H1 (cell line): Measurements from ENCODE around the gene FSTL4. TPM values are rescaled to one million over a fixed set of nuclear protein-coding genes. Genes with fewer than 3 reads are reported as not detected.

Source experiments
- CTCF ChIA-PET: fragments of 300-600 bp; sonication (Branson Sonifier 250); formaldehyde crosslinking; loops from one replicate; lab custom pipeline; 2021; ENCODE audit not compliant: partially characterized antibody; lab: Charles Lee
- POLR2A ChIA-PET: fragments of 300-600 bp; sonication (Branson Sonifier 250); formaldehyde crosslinking; loops from one replicate; lab custom pipeline; 2021; ENCODE audit warnings: inconsistent platforms; ENCODE audit not compliant: partially characterized antibody; lab: Charles Lee
- DNase-seq, 2 experiments: peaks; one replicate each; pipeline versions ENCODE4 v3.0.0 to v3.0.0-alpha.2; 2010 to 2022; ENCODE audit warnings: low spot score in 2 of 2, low read depth in 1 of 2, mixed read lengths in 1 of 2
- FAIRE-seq: peaks from 2 replicates; lab custom pipeline; 2011; peaks lifted over from hg19 to GRCh38; lab: Jason Lieb, UNC
- H2AFZ ChIP-seq: 2 replicates; pipeline ENCODE4 v1.8.1; 2012; ENCODE audit warnings: low read length, inconsistent platforms
- H2AK5ac ChIP-seq: 2 replicates; pipeline ENCODE4 v1.6.1; 2013; ENCODE audit warnings: low read depth, low read length
- H2BK120ac ChIP-seq: replicated peaks from 2 replicates; pipeline ENCODE3; 2013; ENCODE audit warnings: low read depth, low read length, inconsistent platforms
- H2BK12ac ChIP-seq: 2 replicates; pipeline ENCODE4 v1.6.1; 2013; ENCODE audit warnings: low read depth, low read length
- H2BK15ac ChIP-seq: 2 replicates; pipeline ENCODE4 v1.6.1; 2013; ENCODE audit warnings: low read length
- H2BK20ac ChIP-seq: 2 replicates; pipeline ENCODE4 v1.6.1; 2013; ENCODE audit warnings: low read length
- H2BK5ac ChIP-seq: 2 replicates; pipeline ENCODE4 v1.6.1; 2013; ENCODE audit warnings: low read depth, low read length
- H3K14ac ChIP-seq: 2 replicates; pipeline ENCODE4 v1.6.1; 2013; ENCODE audit warnings: inconsistent platforms; ENCODE audit not compliant: insufficient read length
- H3K18ac ChIP-seq: 2 replicates; pipeline ENCODE4 v1.6.1; 2013; ENCODE audit warnings: low read length; ENCODE audit errors: extremely low read depth
- H3K23ac ChIP-seq: 2 replicates; pipeline ENCODE4 v1.6.1; 2013; ENCODE audit warnings: inconsistent platforms; ENCODE audit not compliant: insufficient read length
- H3K23me2 ChIP-seq: 2 replicates; pipeline ENCODE4 v1.6.1; 2013; ENCODE audit warnings: low read depth, low read length
- H3K27ac ChIP-seq: 2 replicates; pipeline ENCODE4 v1.6.1; 2011; ENCODE audit warnings: low read depth, low read length, inconsistent platforms
- H3K27me3 ChIP-seq, 4 experiments: replicated peaks in 1 of 4; 1 replicate in 1 of 4; 2 replicates in 3 of 4; pipeline versions ENCODE4 v1.6.1 to v1.8.1; 2011 to 2013; ENCODE audit warnings: low read length in 3 of 4, mild to moderate bottlenecking in 3 of 4, inconsistent platforms in 2 of 4, mixed read lengths in 2 of 4, moderate library complexity in 1 of 4; ENCODE audit not compliant: control insufficient read depth in 3 of 4, insufficient read depth in 3 of 4; ENCODE audit errors: extremely low read depth in 1 of 4
- H3K36me3 ChIP-seq, 4 experiments: 2 replicates each; pipeline versions ENCODE4 v1.6.1 to v1.8.1; 2011 to 2013; ENCODE audit warnings: mild to moderate bottlenecking in 4 of 4, low read length in 3 of 4, moderate library complexity in 2 of 4, control low read depth in 1 of 4, inconsistent platforms in 1 of 4; ENCODE audit not compliant: insufficient read depth in 4 of 4, control insufficient read depth in 2 of 4
- H3K4ac ChIP-seq: replicated peaks from 2 replicates; pipeline ENCODE3; 2013; ENCODE audit warnings: low read length, low read depth, mixed read lengths, inconsistent platforms; ENCODE audit not compliant: insufficient read length
- H3K4me1 ChIP-seq, 4 experiments: replicated peaks in 1 of 4; 1 replicate in 1 of 4; 2 replicates in 3 of 4; pipeline versions ENCODE4 v1.6.1 to v1.8.1; 2011 to 2013; ENCODE audit warnings: low read length in 3 of 4, inconsistent platforms in 2 of 4, mixed read lengths in 1 of 4; ENCODE audit not compliant: insufficient read depth in 4 of 4, control insufficient read depth in 3 of 4
- H3K4me2 ChIP-seq, 2 experiments: 2 replicates each; pipeline versions ENCODE4 v1.6.1 to v1.8.1; 2011 to 2013; ENCODE audit warnings: low read depth in 2 of 2, low read length in 2 of 2, control low read depth in 1 of 2, inconsistent platforms in 1 of 2, mild to moderate bottlenecking in 1 of 2; ENCODE audit not compliant: insufficient read depth in 1 of 2
- H3K4me3 ChIP-seq, 4 experiments: fragments of 200-600, 300-600 bp in 1 of 4; sonication (generic), shearing (Covaris generic), sonication (Bioruptor Twin) in 1 of 4; 2 replicates each; pipeline versions ENCODE4 v1.5.1 to v1.8.1; 2011 to 2016; ENCODE audit warnings: low read length in 4 of 4, low read depth in 3 of 4, control low read depth in 2 of 4, inconsistent platforms in 2 of 4, mild to moderate bottlenecking in 2 of 4, mixed read lengths in 1 of 4, moderate library complexity in 1 of 4; ENCODE audit not compliant: insufficient read depth in 2 of 4; ENCODE audit errors: extremely low read depth in 1 of 4
- H3K56ac ChIP-seq: replicated peaks from 2 replicates; pipeline ENCODE3; 2013; ENCODE audit warnings: low read depth, mild to moderate bottlenecking, mixed read lengths, low read length, inconsistent platforms; ENCODE audit not compliant: insufficient read length
- H3K79me1 ChIP-seq: 2 replicates; pipeline ENCODE4 v1.6.1; 2013; ENCODE audit warnings: low read depth, low read length, control low read depth
- H3K79me2 ChIP-seq, 2 experiments: 2 replicates each; pipeline versions ENCODE4 v1.6.1 to v1.8.1; 2012 to 2013; ENCODE audit warnings: low read length in 2 of 2, mild to moderate bottlenecking in 2 of 2, inconsistent platforms in 1 of 2; ENCODE audit not compliant: insufficient read depth in 2 of 2, control insufficient read depth in 1 of 2
- H3K9ac ChIP-seq, 4 experiments: replicated peaks in 1 of 4; 1 replicate in 1 of 4; 2 replicates in 3 of 4; pipeline versions ENCODE4 v1.6.1 to v1.8.1; 2011 to 2013; ENCODE audit warnings: low read depth in 3 of 4, low read length in 3 of 4, control low read depth in 2 of 4, mild to moderate bottlenecking in 2 of 4, moderate library complexity in 2 of 4, inconsistent platforms in 1 of 4; ENCODE audit errors: extremely low read depth in 1 of 4
- H3K9me3 ChIP-seq, 2 experiments: 2 replicates each; pipeline versions ENCODE4 v1.6.1 to v1.8.1; 2012 to 2013; ENCODE audit warnings: mild to moderate bottlenecking in 2 of 2, moderate library complexity in 2 of 2, control low read depth in 1 of 2, inconsistent platforms in 1 of 2, low read depth in 1 of 2, low read length in 1 of 2, mixed read lengths in 1 of 2; ENCODE audit not compliant: insufficient read depth in 2 of 2
- H4K20me1 ChIP-seq, 2 experiments: replicated peaks in 1 of 2; 2 replicates each; pipeline versions ENCODE3 to v1.8.1; 2011 to 2013; ENCODE audit warnings: inconsistent platforms in 2 of 2, low read length in 2 of 2, mild to moderate bottlenecking in 1 of 2; ENCODE audit not compliant: insufficient read depth in 2 of 2, control insufficient read depth in 1 of 2
- H4K5ac ChIP-seq: 2 replicates; pipeline ENCODE4 v1.6.1; 2013; ENCODE audit warnings: low read length, low read depth, mixed read lengths, inconsistent platforms; ENCODE audit not compliant: insufficient read length
- H4K8ac ChIP-seq: 2 replicates; pipeline ENCODE4 v1.8.0; 2013; ENCODE audit warnings: mild to moderate bottlenecking, moderate library complexity, low read length, inconsistent platforms; ENCODE audit not compliant: insufficient read depth; ENCODE audit errors: extremely low read depth
- H4K91ac ChIP-seq: replicated peaks from 2 replicates; pipeline ENCODE3; 2013; ENCODE audit warnings: low read length, mixed read lengths, inconsistent platforms; ENCODE audit not compliant: insufficient read length
- ATF3 ChIP-seq: IDR thresholded peaks from 2 replicates; pipeline ENCODE4 v1.6.1; 2011; ENCODE audit warnings: low read depth, mild to moderate bottlenecking, low read length; ENCODE audit not compliant: insufficient read depth
- CHD2 ChIP-seq: IDR thresholded peaks from 2 replicates; pipeline ENCODE4 v1.6.1; 2012; ENCODE audit warnings: low read length, improper control_type of control experiment
- GABPA ChIP-seq: IDR thresholded peaks from 2 replicates; pipeline ENCODE4 v1.6.1; 2011; ENCODE audit warnings: mild to moderate bottlenecking, low read length, moderate library complexity, borderline replicate concordance; ENCODE audit not compliant: insufficient read depth
- HDAC6 ChIP-seq: IDR thresholded peaks from one replicate; pipeline ENCODE4 v1.7.1; 2012; ENCODE audit warnings: low read depth, mild to moderate bottlenecking, inconsistent platforms, low read length, moderate library complexity
- JUN ChIP-seq: IDR thresholded peaks from 2 replicates; pipeline ENCODE4 v1.6.1; 2011; ENCODE audit warnings: low read depth, mild to moderate bottlenecking, improper control_type of control experiment, low read length
- JUND ChIP-seq: IDR thresholded peaks from 2 replicates; pipeline ENCODE4 v1.6.1; 2011; ENCODE audit warnings: mild to moderate bottlenecking, improper control_type of control experiment, low read length
- KDM5A ChIP-seq: fragments of 200-600 bp; IDR thresholded peaks from 2 replicates; pipeline ENCODE4 v1.7.1; 2012; ENCODE audit warnings: mild to moderate bottlenecking, low read length, inconsistent platforms, mixed read lengths
- POLR2A ChIP-seq, 2 experiments: IDR thresholded peaks; 1 replicate in 1 of 2; 2 replicates in 1 of 2; pipeline ENCODE4 v1.6.1; 2011; ENCODE audit warnings: low read depth in 2 of 2, low read length in 2 of 2, mild to moderate bottlenecking in 2 of 2; ENCODE audit errors: control extremely low read depth in 1 of 2
- RBBP5 ChIP-seq: IDR thresholded peaks from 2 replicates; pipeline ENCODE4 v1.7.1; 2012; ENCODE audit warnings: low read depth, mild to moderate bottlenecking, inconsistent platforms, low read length, moderate library complexity, borderline replicate concordance
- RFX5 ChIP-seq: IDR thresholded peaks from 2 replicates; pipeline ENCODE4 v1.6.1; 2011; ENCODE audit warnings: low read depth, low read length, improper control_type of control experiment, borderline replicate concordance
- SAP30 ChIP-seq: fragments of 300-600 bp; sonication (generic); IDR thresholded peaks from 2 replicates; pipeline ENCODE4 v1.7.1; 2012; ENCODE audit warnings: low read length, moderate library complexity, mild to moderate bottlenecking, inconsistent platforms; ENCODE audit not compliant: insufficient read depth, insufficient replicate concordance
- SRF ChIP-seq: IDR thresholded peaks from 2 replicates; pipeline ENCODE4 v1.6.1; 2011; ENCODE audit warnings: mild to moderate bottlenecking, low read depth, low read length, moderate library complexity
- TAF1 ChIP-seq: IDR thresholded peaks from 2 replicates; pipeline ENCODE4 v1.6.1; 2011; ENCODE audit warnings: mild to moderate bottlenecking, low read depth, low read length
- TCF12 ChIP-seq: IDR thresholded peaks from 2 replicates; pipeline ENCODE4 v1.6.1; 2011; ENCODE audit warnings: low read depth, mild to moderate bottlenecking, low read length
- WGBS, 2 experiments: shearing (Covaris generic) in 1 of 2; methylation state at CpG; one replicate each; pipeline versions ENCODE4 v1.1.6 to v1.1.7; 2013 to 2015; ENCODE audit warnings: low lambda C conversion rate in 2 of 2, mixed read lengths in 2 of 2, inconsistent platforms in 1 of 2, low coverage in 1 of 2, missing lambda C conversion rate in 1 of 2; ENCODE audit not compliant: insufficient replicate concordance in 2 of 2, insufficient coverage in 1 of 2, insufficient read length in 1 of 2; ENCODE audit errors: extremely low coverage in 1 of 2, missing lambda C conversion rate in 1 of 2; 5-methylcytosine and 5-hydroxymethylcytosine counted together
- polyA plus RNA-seq, 7 experiments: library from polyadenylated mRNA; depleted of rRNA in 3 of 7; stranded (reverse) in 5 of 7; unstranded in 2 of 7; fragments of >200 nt in 5 of 7; fragments of 200-250 nt in 2 of 7; gene quantifications; 1 replicate in 5 of 7; 2 replicates in 1 of 7; 4 replicates in 1 of 7; pipeline versions ENCODE4 v1.2.1 to v1.2.3, GENCODE V29; 2011 to 2013; ENCODE audit warnings: missing spikeins in 2 of 7, mixed read lengths in 2 of 7
- total RNA-seq: library from RNA; stranded (reverse); fragmentation: NEBNext Ultra II Directional; extraction: Animal tissue kit (Norgen Biotek cat#: 25700); gene quantifications from 2 replicates; pipeline ENCODE4 v1.2.1, GENCODE V29; 2021

The FSTL4 gene
- total and polyA plus RNA-seq, 2 of the 8 experiments (the other 6 are each of a cell fraction or from before 2014, with no cell fraction given) = 3.1 to 4.1 TPM

GRCh38 chr5:133309984-133310621 is 302.2 kb downstream of the FSTL4 start:
- POLR2A ChIA-PET = no interaction called here
- no peak overlapping the region for H2BK15ac ChIP-seq
- TF ChIP-seq TCF12 (no peak), SAP30 (no peak), HDAC6 (no peak), KDM5A (no peak), RFX5 (no peak), RBBP5 (no peak), SRF (no peak), ATF3 (no peak), TAF1 (no peak), CHD2 (no peak), JUND (no peak), JUN (no peak), GABPA (no peak), POLR2A (IDR thresholded peaks at IDR 0.05; ENCODE audit: control extremely low read depth in 1 of 2, low read depth in 2 of 2, low read length in 2 of 2) (no peak)

More at GRCh38 chr5:133309984-133310621, 302.2 kb downstream of the FSTL4 start:
- no peak for DNase-seq
- Histone ChIP-seq H3K79me2 (no peaks in the 10 kb centered on the region), H3K27me3 (no peaks in the 10 kb centered on the region), H3K56ac (no peak overlapping the region), H3K36me3 (no peaks in the 10 kb centered on the region), H2BK20ac (no peak overlapping the region), H4K91ac (no peak overlapping the region), H3K4me1 (no peaks in the 10 kb centered on the region), H2BK5ac (no peak overlapping the region), H4K8ac (no peak overlapping the region), H3K27ac (no peak overlapping the region), H2AK5ac (no peak overlapping the region), H3K23ac (no peak overlapping the region), H2AFZ (no peak overlapping the region), H3K18ac (no peak overlapping the region), H4K5ac (no peak overlapping the region), H3K9me3 (no peaks in the 10 kb centered on the region), H3K4ac (no peak overlapping the region), H2BK12ac (no peak overlapping the region), H2BK120ac (no peak overlapping the region), H3K4me3 (no peak overlapping the region), H3K9ac (no peak overlapping the region), H4K20me1 (no peaks in the 10 kb centered on the region), H3K79me1 (no peaks in the 10 kb centered on the region), H3K14ac (no peak overlapping the region), H3K4me2 (no peak overlapping the region), H3K23me2 (no peaks in the 10 kb centered on the region)
- CTCF ChIA-PET = interaction anchor here (0.8 to 12.9 kb wide), 9 partner anchors 7 to 235 kb away, joined by 3 to 116 read pairs (median 3); no protein-coding TSS in a partner anchor
- no peak for FAIRE-seq
- WGBS, 2 experiments = 88% methylated on average over 7 of the region's 7 CpGs; no CpG with 5 or more reads in 1 of the 2 experiments
